GM21528 (cell line): ENCODE data around the gene TBCD.
"Not testable (repeated sequence)": the region's sequence is repeated elsewhere in the genome, so short reads cannot be mapped to it uniquely, and the experiment has no call there.

Experiments used
- ATAC-seq: cut with Tn5 transposase; IDR thresholded peaks from one replicate; pipeline ENCODE4 v1.9.1; 2021; ENCODE audit warnings: mild to moderate bottlenecking, moderate library complexity; ENCODE audit not compliant: unreplicated experiment, low FRiP score

Gene TBCD

GRCh38 chr17:82756166-82756565 is 4.3 kb downstream of the TBCD start:
- ATAC-seq = no peak

- no peak for ATAC-seq
These were observed 13.5 kb downstream of the TBCD start for GRCh38 chr17:82765371-82765770.

GRCh38 chr17:82767041-82767754 is 15.3 kb downstream of the TBCD start:
- ATAC-seq = no peak

GRCh38 chr17:82769041-82769440 is 17.2 kb downstream of the TBCD start:
- no peak for ATAC-seq

GRCh38 chr17:82772026-82772425 is 20.2 kb downstream of the TBCD start:
- ATAC-seq = no peak

- not testable (repeated sequence) for ATAC-seq
These were observed 22.6 kb downstream of the TBCD start for GRCh38 chr17:82774456-82774855.

- ATAC-seq = no peak
These were observed 23.3 kb downstream of the TBCD start for GRCh38 chr17:82775001-82775823.

- ATAC-seq = no peak
These were observed 24.6 kb downstream of the TBCD start for GRCh38 chr17:82776454-82776853.

GRCh38 chr17:82777778-82778375 is 26.0 kb downstream of the TBCD start:
- ATAC-seq = not testable (repeated sequence)

- ATAC-seq = no peak
These were observed 27.7 kb downstream of the TBCD start for GRCh38 chr17:82779541-82779940.

GRCh38 chr17:82780195-82780594 is 28.3 kb downstream of the TBCD start:
- ATAC-seq = no peak

- ATAC-seq = no peak
These were observed 29.4 kb downstream of the TBCD start for GRCh38 chr17:82780971-82781893.

- no peak for ATAC-seq
These were observed 30.0 kb downstream of the TBCD start for GRCh38 chr17:82781894-82782274.

GRCh38 chr17:82782657-82783207 is 30.9 kb downstream of the TBCD start:
- ATAC-seq = no peak

- ATAC-seq = no peak
These were observed 31.6 kb downstream of the TBCD start for GRCh38 chr17:82783498-82783897.

- ATAC-seq = not testable (repeated sequence)
These were observed 33.7 kb downstream of the TBCD start for GRCh38 chr17:82785581-82785980.

- ATAC-seq = no peak
These were observed 34.6 kb downstream of the TBCD start for GRCh38 chr17:82786427-82786826.

- ATAC-seq = no peak
These were observed 35.4 kb downstream of the TBCD start for GRCh38 chr17:82787081-82787848.

GRCh38 chr17:82788206-82789001 is 36.5 kb downstream of the TBCD start:
- no peak for ATAC-seq
